ENCODE measurements around the gene LSS. TPM values are rescaled to one million over a fixed set of nuclear protein-coding genes. Genes with fewer than 3 reads are reported as not detected.
A peak's percentile ranks its signal among the peaks of the same experiment; 100 is the strongest.
"Not testable (repeated sequence)": the region's sequence is repeated elsewhere in the genome, so short reads cannot be mapped to it uniquely, and the experiment has no call there.

Gene LSS
- total and polyA plus RNA-seq, 2 donors (not counting 3 experiments of a cell fraction or from before 2014, with no cell fraction given), result 120 to 141 TPM

DNA sequence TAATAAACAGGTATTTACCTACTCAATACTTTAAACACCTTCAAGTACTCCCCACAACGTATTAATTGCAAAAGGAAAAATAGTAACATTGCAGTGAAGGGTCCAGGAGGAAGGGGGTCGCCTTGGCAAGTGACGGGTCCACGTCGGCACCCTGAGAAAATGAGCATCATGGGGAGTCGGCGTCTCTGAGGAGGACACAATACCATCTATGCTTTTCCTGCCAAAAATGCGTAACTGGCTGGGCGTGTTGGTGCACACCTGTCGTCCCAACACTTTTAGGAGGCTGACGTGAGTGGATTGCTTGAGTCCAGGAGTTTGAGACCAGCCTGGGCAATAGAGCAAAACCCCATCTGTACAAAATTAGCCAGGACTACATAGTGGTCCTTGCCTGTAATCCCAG lies 80.5 kb downstream of the LSS start:
- Histone ChIP-seq H3K79me2 (ENCODE audit: control insufficient read depth, insufficient read depth, low read length) (no peaks in the 10 kb centered on the region), H3K9ac (replicated peaks; ENCODE audit: extremely low read depth, insufficient read depth, low read length) (no peak overlapping the region), H3K4me1 (ENCODE audit: control insufficient read depth, extremely low read depth, insufficient read depth, low read length) (peaks cover 3% of the 10 kb centered on the region), H2AFZ (ENCODE audit: low read depth, low read length) (no peak overlapping the region), H3K9me1 (replicated peaks; ENCODE audit: control insufficient read depth, extremely low read depth, insufficient read depth, low read length) (no peaks in the 10 kb centered on the region), H3K27me3 (ENCODE audit: control insufficient read depth in 2 of 2, insufficient read depth in 2 of 2, low read length in 2 of 2) (no peaks in the 10 kb centered on the region), H4K20me1 (replicated peaks; ENCODE audit: control insufficient read depth, extremely low read depth, insufficient read depth, low read length) (no peaks in the 10 kb centered on the region), H3K4me3 (replicated peaks in 1 of 3; ENCODE audit: insufficient read depth in 1 of 3, low read depth in 1 of 3, low read length in 3 of 3) (no peak overlapping the region), H3K9me3 (replicated peaks; ENCODE audit: control insufficient read depth, insufficient read depth, low read length) (no peaks in the 10 kb centered on the region), H3K4me2 (ENCODE audit: insufficient read depth, low read length) (no peak overlapping the region), H3K27ac (ENCODE audit: insufficient read depth, low read depth, low read length) (no peak overlapping the region), H3K36me3 (ENCODE audit: control insufficient read depth in 2 of 2, extremely low read depth in 1 of 2, insufficient read depth in 2 of 2, low read length in 2 of 2) (no peaks in the 10 kb centered on the region)
- DNase-seq (ENCODE audit: low read depth, low spot score) (no peak), FAIRE-seq (no peak)
- intact Hi-C loops (cut with micrococcal nuclease), result loop anchor here (5.0 kb wide), 1 partner anchor 79 kb away; the partner anchor contains the start of gene LSS
- BruUV-seq (replicated peaks), result no TSS peak
- CTCF ChIA-PET, result no interaction called here
- dilution Hi-C loops (cut with MboI; ENCODE audit: extremely low pct_ligation_motif_present, low sequenced_read_pairs), result no loop called here
- TF ChIP-seq POLR2AphosphoS5 (IDR thresholded peaks at IDR 0.05; ENCODE audit: insufficient read depth, low read depth, low read length), result no peak
- TF ChIP-seq JUN (IDR thresholded peaks at IDR 0.05; ENCODE audit: borderline replicate concordance, insufficient read depth, insufficient read length, low read depth), result no peak
- TF ChIP-seq MYC (IDR thresholded peaks at IDR 0.05; ENCODE audit: low read depth, low read length), result no peak
- TF ChIP-seq POLR2A (IDR thresholded peaks at IDR 0.05; ENCODE audit: low read depth, low read length), result no peak
- no peak for TF ChIP-seq CTCF (IDR thresholded peaks at IDR 0.05; ENCODE audit: extremely low read depth in 1 of 2, insufficient read depth in 1 of 2, low read depth in 1 of 2, low read length in 2 of 2)
- no peak for TF ChIP-seq FOS (IDR thresholded peaks at IDR 0.05; ENCODE audit: borderline replicate concordance, insufficient read depth, low read length)
- POLR2A ChIA-PET, result no interaction called here

DNA sequence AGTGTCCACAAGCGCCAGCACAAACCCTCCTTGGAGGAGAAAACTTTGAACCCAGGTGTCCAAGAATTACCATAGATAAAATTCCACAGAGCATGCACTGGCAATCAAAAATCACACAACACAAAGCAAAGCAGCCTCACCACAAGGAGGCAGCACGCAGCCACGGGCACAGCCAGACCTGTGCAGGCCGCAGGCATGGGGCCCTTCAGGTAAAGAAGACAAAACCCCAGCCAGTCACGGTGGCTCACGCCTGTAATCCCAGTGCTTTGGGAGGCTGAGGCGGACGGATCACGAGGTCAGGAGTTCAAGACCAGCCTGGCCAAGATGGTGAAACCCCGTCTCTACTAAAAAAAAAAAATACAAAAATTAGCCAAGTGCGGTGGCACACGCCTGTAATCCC lies 81.1 kb downstream of the LSS start:
- H3K79me2 ChIP-seq (ENCODE audit: control insufficient read depth, insufficient read depth, low read length); POLR2A ChIA-PET; dilution Hi-C loops (cut with MboI; ENCODE audit: extremely low pct_ligation_motif_present, low sequenced_read_pairs); H2AFZ ChIP-seq (ENCODE audit: low read depth, low read length); H3K4me2 ChIP-seq (ENCODE audit: insufficient read depth, low read length); H3K36me3 ChIP-seq (ENCODE audit: control insufficient read depth in 2 of 2, extremely low read depth in 1 of 2, insufficient read depth in 2 of 2, low read length in 2 of 2); H3K9ac ChIP-seq (replicated peaks; ENCODE audit: extremely low read depth, insufficient read depth, low read length); CTCF ChIA-PET; H4K20me1 ChIP-seq (replicated peaks; ENCODE audit: control insufficient read depth, extremely low read depth, insufficient read depth, low read length); H3K27me3 ChIP-seq (ENCODE audit: control insufficient read depth in 2 of 2, insufficient read depth in 2 of 2, low read length in 2 of 2); FAIRE-seq; H3K9me1 ChIP-seq (replicated peaks; ENCODE audit: control insufficient read depth, extremely low read depth, insufficient read depth, low read length); H3K4me3 ChIP-seq (replicated peaks in 1 of 3; ENCODE audit: insufficient read depth in 1 of 3, low read depth in 1 of 3, low read length in 3 of 3); H3K9me3 ChIP-seq (replicated peaks; ENCODE audit: control insufficient read depth, insufficient read depth, low read length); H3K4me1 ChIP-seq (ENCODE audit: control insufficient read depth, extremely low read depth, insufficient read depth, low read length); H3K27ac ChIP-seq (ENCODE audit: insufficient read depth, low read depth, low read length); BruUV-seq (replicated peaks): not testable (repeated sequence)
- TF ChIP-seq CTCF (IDR thresholded peaks at IDR 0.05; ENCODE audit: extremely low read depth in 1 of 2, insufficient read depth in 1 of 2, low read depth in 1 of 2, low read length in 2 of 2), result peak; percentile 46 to 74
- DNase-seq (ENCODE audit: low read depth, low spot score), result peak; percentile 37
- intact Hi-C loops (cut with micrococcal nuclease), result loop anchor here (5.0 kb wide), 1 partner anchor 80 kb away; the partner anchor contains the start of gene LSS

Measured in endothelial cell of umbilical vein (primary cell).